ENCODE results near the gene PDE4D.

Gene PDE4D

GRCh38 chr5:59840200-59840601 is 53.3 kb downstream of the PDE4D start:
- no peak for DNase-seq (ENCODE audit: low read depth in 2 of 3, low spot score in 1 of 3)

GRCh38 chr5:59838989-59839388 is 54.5 kb downstream of the PDE4D start:
- DNase-seq (ENCODE audit: low read depth in 2 of 3, low spot score in 1 of 3) = no peak

GRCh38 chr5:59838067-59838466 is 55.5 kb downstream of the PDE4D start:
- no peak for DNase-seq (ENCODE audit: low read depth in 2 of 3, low spot score in 1 of 3)

- no peak for DNase-seq (ENCODE audit: low read depth in 2 of 3, low spot score in 1 of 3)
These were observed 56.5 kb downstream of the PDE4D start for GRCh38 chr5:59837071-59837470.

- no peak for DNase-seq (ENCODE audit: low read depth in 2 of 3, low spot score in 1 of 3)
These were observed 57.7 kb downstream of the PDE4D start for GRCh38 chr5:59835800-59836199.

GRCh38 chr5:59833448-59833847 is 60.1 kb downstream of the PDE4D start:
- no peak for DNase-seq (ENCODE audit: low read depth in 2 of 3, low spot score in 1 of 3)

GRCh38 chr5:59832577-59833301 is 60.8 kb downstream of the PDE4D start:
- DNase-seq (ENCODE audit: low read depth in 2 of 3, low spot score in 1 of 3) = no peak

- no peak for DNase-seq (ENCODE audit: low read depth in 2 of 3, low spot score in 1 of 3)
These were observed 62.1 kb downstream of the PDE4D start for GRCh38 chr5:59831326-59832010.

GRCh38 chr5:59830536-59831200 is 62.9 kb downstream of the PDE4D start:
- no peak for DNase-seq (ENCODE audit: low read depth in 2 of 3, low spot score in 1 of 3)

GRCh38 chr5:59829922-59830321 is 63.6 kb downstream of the PDE4D start:
- no peak for DNase-seq (ENCODE audit: low read depth in 2 of 3, low spot score in 1 of 3)

- no peak for DNase-seq (ENCODE audit: low read depth in 2 of 3, low spot score in 1 of 3)
These were observed 64.1 kb downstream of the PDE4D start for GRCh38 chr5:59829386-59829785.

GRCh38 chr5:59828623-59829022 is 64.9 kb downstream of the PDE4D start:
- DNase-seq (ENCODE audit: low read depth in 2 of 3, low spot score in 1 of 3) = no peak

- DNase-seq (ENCODE audit: low read depth in 2 of 3, low spot score in 1 of 3) = no peak
These were observed 66.5 kb downstream of the PDE4D start for GRCh38 chr5:59826996-59827395.

- no peak for DNase-seq (ENCODE audit: low read depth in 2 of 3, low spot score in 1 of 3)
These were observed 70.1 kb downstream of the PDE4D start for GRCh38 chr5:59823420-59823819.

GRCh38 chr5:59819806-59820205 is 73.7 kb downstream of the PDE4D start:
- no peak for DNase-seq (ENCODE audit: low read depth in 2 of 3, low spot score in 1 of 3)

GRCh38 chr5:59817536-59817935 is 76.0 kb downstream of the PDE4D start:
- DNase-seq (ENCODE audit: low read depth in 2 of 3, low spot score in 1 of 3) = no peak

GRCh38 chr5:59816654-59817300 is 76.7 kb downstream of the PDE4D start:
- no peak for DNase-seq (ENCODE audit: low read depth in 2 of 3, low spot score in 1 of 3)

GRCh38 chr5:59814537-59814872 is 79.0 kb downstream of the PDE4D start:
- DNase-seq (ENCODE audit: low read depth in 2 of 3, low spot score in 1 of 3) = no peak

- peak in 1 of 3 donors; percentile 36 for DNase-seq (ENCODE audit: low read depth in 2 of 3, low spot score in 1 of 3)
These were observed 79.6 kb downstream of the PDE4D start for GRCh38 chr5:59813761-59814536.

GRCh38 chr5:59810041-59810440 is 83.5 kb downstream of the PDE4D start:
- DNase-seq (ENCODE audit: low read depth in 2 of 3, low spot score in 1 of 3) = peak; percentile 24 to 48 (median 45)

- no peak for DNase-seq (ENCODE audit: low read depth in 2 of 3, low spot score in 1 of 3)
These were observed 85.7 kb downstream of the PDE4D start for GRCh38 chr5:59807806-59808205.

All from stimulated activated CD4-positive, alpha-beta T cell treated with anti-CD3 and anti-CD28 coated beads, Interleukin-12 subunit alpha, Interleukin-12 subunit beta, amount 100 ng/mL, for 48 hours (primary cell).